ENCODE results near the gene APRT. TPM values are rescaled to one million over a fixed set of nuclear protein-coding genes. Genes with fewer than 3 reads are reported as not detected.
A peak's percentile ranks its signal among the peaks of the same experiment; 100 is the strongest.

Gene APRT
- total RNA-seq, 8 experiments from 2014 or later = 30.2 to 241 (median 65.9) TPM

DNA sequence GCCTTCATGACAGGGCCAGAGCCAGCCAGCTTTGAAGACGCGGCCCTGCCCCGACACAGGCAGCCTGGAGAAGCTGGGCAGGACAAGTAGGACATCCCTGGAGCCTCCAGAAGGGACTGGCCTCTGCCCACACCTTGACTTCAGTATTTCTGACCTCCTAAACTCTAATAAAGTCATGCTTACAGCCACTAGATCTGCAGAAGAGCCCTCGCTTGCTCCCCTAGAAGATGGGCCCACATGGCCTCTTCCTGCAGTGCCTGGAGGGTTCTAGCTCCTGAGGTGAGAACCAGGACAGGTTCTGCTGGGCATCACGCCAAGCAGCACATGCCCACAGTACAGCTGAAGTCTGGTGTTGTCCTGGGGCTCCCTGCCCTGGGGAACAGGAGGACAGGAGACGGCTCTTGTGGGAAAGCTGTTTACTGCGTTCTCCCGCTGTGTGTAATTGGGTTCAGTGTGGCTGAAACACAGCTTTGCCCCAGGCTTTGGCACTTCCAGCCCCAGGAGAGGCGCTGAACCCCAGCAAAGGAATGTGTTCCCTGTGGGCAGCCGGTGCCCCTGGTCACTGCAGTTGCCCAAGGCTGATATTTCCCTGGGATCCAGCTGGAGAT, 2.6 kb downstream of the APRT start:
- 60 to 100% (median 93%) methylated on average over 1 to 6 of the region's 10 CpGs; no CpG with 5 or more reads in 4 of the 10 experiments for WGBS, 10 experiments
- no peak for ATAC-seq (replicated peaks in 6 of 8)
- H3K4me1 ChIP-seq (replicated peaks in 1 of 2) = peaks cover 15 to 33% of the 10 kb centered on the region in 2 donors
- in situ Hi-C loops (cut with MboI; ENCODE audit: low pct_unique_long_range_greater_than_20kb in 2 of 9, low sequenced_read_pairs in 9 of 9, unreplicated experiment in 9 of 9) = loop anchor here in 1 of 9 experiments (25.0 kb wide), 1 partner anchor 353 kb away; the partner anchor contains the start of gene CDH15
- no peak overlapping the region for H3K27ac ChIP-seq
- no peak overlapping the region for H3K4me3 ChIP-seq

DNA sequence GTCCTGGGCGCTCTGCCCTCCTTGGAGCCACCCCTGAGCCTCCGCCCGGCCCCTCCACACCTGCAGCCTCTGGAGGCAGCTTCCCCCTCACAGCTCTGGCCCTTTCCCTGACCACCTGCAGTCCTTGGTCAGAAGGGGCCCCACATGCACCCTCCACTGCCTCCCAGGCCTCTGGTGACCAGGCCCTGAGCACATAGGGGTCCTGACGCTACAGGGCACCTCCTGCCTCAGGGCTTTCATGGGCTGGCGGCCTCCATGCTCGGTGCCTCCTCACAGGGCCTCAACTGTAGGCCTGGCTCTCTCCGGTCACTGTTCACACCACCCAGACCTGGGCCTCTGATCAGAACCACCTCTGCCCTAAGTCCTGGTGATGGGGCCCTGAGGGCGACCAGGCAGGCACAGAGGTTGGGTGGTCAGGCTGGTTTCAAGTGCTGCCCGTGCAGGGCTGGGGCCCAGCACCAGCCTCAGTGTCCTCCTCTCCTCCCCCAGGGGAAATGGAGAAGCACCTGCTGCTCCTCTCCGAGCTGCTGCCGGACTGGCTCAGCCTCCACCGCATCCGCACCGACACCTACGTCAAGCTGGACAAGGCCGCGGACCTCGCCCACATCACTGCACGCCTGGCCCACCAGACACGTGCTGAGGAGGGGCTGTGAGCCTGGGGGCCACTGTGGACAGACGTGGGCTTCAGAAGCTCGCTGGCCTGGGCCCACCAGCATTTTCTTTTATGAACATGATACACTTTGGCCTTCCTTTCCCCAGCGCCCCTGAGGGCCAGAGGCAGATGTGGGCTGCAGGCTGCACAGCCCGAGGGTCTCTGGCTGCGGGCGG, 3.9 kb downstream of the APRT start:
- peaks cover 15 to 24% of the 10 kb centered on the region in 2 donors for H3K4me1 ChIP-seq (replicated peaks in 1 of 2)
- 100% methylated on average over 1 to 4 of the region's 26 CpGs; no CpG with 5 or more reads in 6 of the 10 experiments for WGBS, 10 experiments
- no peak overlapping the region for H3K4me3 ChIP-seq
- in situ Hi-C loops (cut with MboI; ENCODE audit: low pct_unique_long_range_greater_than_20kb in 2 of 9, low sequenced_read_pairs in 9 of 9, unreplicated experiment in 9 of 9) = loop anchor here in 1 of 9 experiments (25.0 kb wide), 1 partner anchor 354 kb away; the partner anchor contains the start of gene CDH15
- no peak overlapping the region for H3K27ac ChIP-seq
- ATAC-seq (replicated peaks in 6 of 8) = no peak

DNA sequence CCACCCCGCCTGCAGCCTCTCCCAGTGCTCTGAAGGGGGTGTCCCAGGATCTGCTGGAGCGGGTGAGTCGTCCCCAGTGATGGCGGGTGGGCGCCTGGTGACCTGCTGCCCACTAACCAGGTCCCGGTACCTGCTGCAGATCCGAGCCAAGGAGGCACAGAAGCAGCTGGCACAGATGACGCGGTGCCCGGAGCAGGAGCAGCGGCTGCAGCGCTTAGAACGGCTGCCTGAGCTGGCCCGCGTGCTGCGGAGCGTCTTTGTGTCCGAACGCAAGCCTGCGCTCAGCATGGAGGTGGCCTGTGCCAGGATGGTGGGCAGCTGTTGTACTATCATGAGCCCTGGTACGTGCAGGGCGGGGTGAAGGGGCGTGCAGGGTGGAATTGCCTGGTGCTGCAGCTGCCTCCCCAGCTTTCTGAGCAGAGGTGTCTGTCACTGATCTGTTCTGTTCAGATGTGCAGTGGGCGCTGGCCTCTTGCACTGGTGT, 4.5 kb downstream of the APRT start:
- in situ Hi-C loops (cut with MboI; ENCODE audit: low pct_unique_long_range_greater_than_20kb in 2 of 9, low sequenced_read_pairs in 9 of 9, unreplicated experiment in 9 of 9) = loop anchor here in 1 of 9 experiments (25.0 kb wide), 1 partner anchor 355 kb away; the partner anchor contains the start of gene CDH15
- Histone ChIP-seq H3K4me3 (no peak overlapping the region), H3K4me1 (replicated peaks in 1 of 2) (peaks cover 15 to 28% of the 10 kb centered on the region in 2 donors), H3K27ac (no peak overlapping the region)
- WGBS, 10 experiments = 90 to 98% (median 92%) methylated on average over 2 to 13 of the region's 24 CpGs; no CpG with 5 or more reads in 7 of the 10 experiments
- ATAC-seq (replicated peaks in 6 of 8) = no peak

DNA sequence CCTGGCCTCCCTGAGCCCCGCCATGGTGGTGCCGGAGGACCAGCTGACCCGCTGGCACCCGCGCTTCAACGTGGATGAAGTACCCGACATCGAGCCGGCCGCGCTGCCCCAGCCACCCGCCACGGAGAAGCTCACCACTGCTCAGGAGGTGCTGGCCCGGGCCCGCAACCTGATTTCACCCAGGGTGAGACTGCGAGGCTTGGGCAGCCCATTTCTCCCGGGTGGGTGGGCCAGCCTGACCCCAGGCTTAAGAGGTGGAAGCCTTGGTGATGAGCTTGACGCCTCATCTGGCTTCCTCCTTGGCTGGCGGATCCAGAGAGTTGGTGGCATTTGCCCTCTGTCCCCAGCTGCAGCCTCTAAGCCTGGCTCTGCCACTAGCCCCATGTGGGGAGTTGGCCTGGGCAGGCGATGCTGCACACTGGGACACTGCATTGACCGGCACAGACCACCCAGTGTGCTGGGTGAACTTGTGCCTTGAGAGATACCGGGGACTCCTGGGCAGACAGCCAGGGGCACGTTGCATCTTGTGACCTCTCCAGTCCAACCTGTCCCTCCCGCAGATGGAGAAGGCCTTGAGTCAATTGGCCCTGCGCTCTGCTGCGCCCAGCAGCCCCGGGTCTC, 5.1 kb downstream of the APRT start:
- Histone ChIP-seq H3K27ac (no peak overlapping the region), H3K4me3 (no peak overlapping the region), H3K4me1 (replicated peaks in 1 of 2) (peaks cover 15 to 28% of the 10 kb centered on the region in 2 donors)
- ATAC-seq (replicated peaks in 6 of 8) = no peak
- in situ Hi-C loops (cut with MboI; ENCODE audit: low pct_unique_long_range_greater_than_20kb in 2 of 9, low sequenced_read_pairs in 9 of 9, unreplicated experiment in 9 of 9) = loop anchor here in 1 of 9 experiments (25.0 kb wide), 1 partner anchor 356 kb away; the partner anchor contains the start of gene CDH15
- 60 to 89% methylated on average over 1 to 3 of the region's 27 CpGs; no CpG with 5 or more reads in 8 of the 10 experiments for WGBS, 10 experiments

DNA sequence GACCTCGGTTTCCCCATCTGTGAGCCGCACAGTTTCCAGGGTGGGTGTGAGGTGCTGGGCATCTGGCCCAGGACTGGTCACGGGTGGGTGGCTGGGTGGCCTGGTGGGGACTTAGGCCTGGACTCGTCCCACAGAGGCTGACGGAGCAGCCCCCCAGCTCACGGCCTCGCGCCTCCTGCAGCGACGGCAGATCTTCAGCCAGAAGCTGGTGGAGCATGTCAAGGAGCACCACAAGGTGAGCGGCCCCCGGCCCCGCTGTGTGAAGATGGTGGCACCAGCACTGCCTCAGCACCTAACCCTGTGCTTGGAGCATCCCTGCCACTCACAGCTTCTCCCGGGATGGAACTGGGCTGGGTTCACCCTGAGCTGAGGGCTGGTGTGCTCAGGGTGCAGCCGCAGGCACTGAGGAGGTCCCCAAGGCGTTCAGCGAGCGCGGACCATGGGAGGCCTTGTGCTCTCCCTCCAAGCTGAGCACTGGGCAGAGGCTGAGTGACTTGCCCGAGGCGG, 5.8 kb downstream of the APRT start:
- peaks cover 15 to 28% of the 10 kb centered on the region in 2 donors for H3K4me1 ChIP-seq (replicated peaks in 1 of 2)
- no peak for ATAC-seq (replicated peaks in 6 of 8)
- in situ Hi-C loops (cut with MboI; ENCODE audit: low pct_unique_long_range_greater_than_20kb in 2 of 9, low sequenced_read_pairs in 9 of 9, unreplicated experiment in 9 of 9) = loop anchor here in 1 of 9 experiments (25.0 kb wide), 1 partner anchor 356 kb away; the partner anchor contains the start of gene CDH15
- H3K4me3 ChIP-seq = no peak overlapping the region
- no peak overlapping the region for H3K27ac ChIP-seq
- WGBS, 10 experiments = no CpG with 5 or more reads among the region's 21 CpGs

DNA sequence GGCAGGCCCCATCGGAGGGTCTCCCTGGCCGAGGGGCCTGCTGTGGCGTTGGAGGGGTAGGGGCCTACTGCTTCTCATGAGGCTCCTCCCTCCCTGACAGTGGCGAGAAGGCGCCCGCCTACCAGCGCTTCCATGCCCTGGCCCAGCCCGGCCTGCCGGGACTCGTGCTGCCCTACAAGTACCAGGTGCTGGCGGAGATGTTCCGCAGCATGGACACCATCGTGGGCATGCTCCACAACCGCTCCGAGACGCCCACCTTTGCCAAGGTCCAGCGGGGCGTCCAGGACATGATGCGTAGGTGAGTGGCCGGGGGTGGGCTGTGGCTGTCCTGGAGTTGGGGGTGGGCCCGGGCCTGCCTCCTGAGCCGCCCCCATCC, 6.4 kb downstream of the APRT start:
- in situ Hi-C loops (cut with MboI; ENCODE audit: low pct_unique_long_range_greater_than_20kb in 2 of 9, low sequenced_read_pairs in 9 of 9, unreplicated experiment in 9 of 9) = loop anchor here in 1 of 9 experiments (25.0 kb wide), 1 partner anchor 357 kb away; the partner anchor contains the start of gene CDH15
- no peak for ATAC-seq (replicated peaks in 6 of 8)
- H3K4me1 ChIP-seq (replicated peaks in 1 of 2) = peaks cover 9 to 22% of the 10 kb centered on the region in 2 donors
- H3K27ac ChIP-seq = no peak overlapping the region
- 95% methylated on average over 4 of the region's 22 CpGs; no CpG with 5 or more reads in 9 of the 10 experiments for WGBS, 10 experiments
- H3K4me3 ChIP-seq = peak overlapping the region in 4 of 5 donors; percentile 61 to 84 (median 61)

DNA sequence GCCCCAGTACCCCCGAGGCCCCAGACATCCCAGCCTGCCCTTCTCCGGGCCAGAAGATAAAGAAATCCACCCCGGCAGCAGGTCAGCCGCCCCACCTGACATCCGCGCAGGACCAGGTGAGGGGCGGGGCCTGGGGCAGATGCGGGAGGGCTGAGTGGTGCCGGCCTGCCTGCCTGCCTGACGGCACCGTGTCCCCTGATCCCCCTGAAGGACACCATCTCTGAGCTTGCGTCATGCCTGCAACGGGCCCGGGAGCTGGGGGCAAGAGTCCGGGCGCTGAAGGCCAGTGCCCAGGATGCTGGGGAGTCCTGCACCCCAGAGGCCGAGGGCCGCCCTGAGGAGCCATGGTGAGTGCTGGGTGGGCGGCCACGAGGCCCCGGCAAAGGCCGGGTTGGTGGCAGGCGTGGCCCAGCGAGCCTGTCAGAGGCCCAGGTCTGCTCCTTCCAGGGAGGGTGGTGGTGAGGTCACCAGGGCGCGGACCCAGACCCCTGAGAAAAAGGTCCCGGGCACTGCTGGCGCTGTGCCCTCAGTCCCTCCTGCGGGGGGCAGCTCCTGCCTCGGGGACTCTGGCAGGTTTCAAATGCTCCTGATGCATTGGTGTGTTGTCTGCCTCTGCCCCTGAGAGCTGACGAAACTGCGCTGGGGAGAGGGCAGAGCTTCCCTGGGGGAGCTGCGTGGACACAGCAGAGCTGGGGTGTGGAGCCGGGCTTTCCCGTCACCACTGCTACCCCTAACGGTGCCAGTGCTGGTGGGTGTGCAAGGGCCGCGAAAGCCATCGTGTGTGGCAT, 7.0 kb downstream of the APRT start:
- ATAC-seq (replicated peaks in 6 of 8) = peak in 6 of 8 experiments; percentile 13 to 71 (median 66)

DNA sequence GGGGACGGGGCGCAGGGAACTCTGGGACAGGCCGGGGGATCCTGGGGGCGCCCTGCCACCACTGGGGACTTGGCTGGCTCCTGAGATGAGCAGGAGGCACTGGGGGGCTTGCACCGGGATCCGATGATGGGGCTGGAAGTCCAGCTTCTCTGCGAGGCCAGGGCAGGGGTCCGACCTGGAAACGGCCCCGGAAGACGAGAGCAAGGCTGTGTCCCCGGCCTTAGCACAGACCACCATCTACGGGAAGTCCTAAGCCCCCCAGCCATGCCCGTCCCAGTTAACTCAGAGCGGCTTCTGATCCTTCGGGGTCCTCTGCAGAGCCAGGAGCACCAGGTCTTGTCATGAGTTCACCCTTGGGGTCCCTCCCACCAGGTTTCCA, 7.6 kb downstream of the APRT start:
- 8% methylated on average over 5 of the region's 16 CpGs; no CpG with 5 or more reads in 9 of the 10 experiments for WGBS, 10 experiments
- Histone ChIP-seq H3K4me1 (replicated peaks in 1 of 2) (peaks cover 6 to 20% of the 10 kb centered on the region in 2 donors), H3K4me3 (peak overlapping the region; percentile 50 to 84 (median 61)), H3K27ac (peak overlapping the region in 1 of 2 donors; percentile 12)
- in situ Hi-C loops (cut with MboI; ENCODE audit: low pct_unique_long_range_greater_than_20kb in 2 of 9, low sequenced_read_pairs in 9 of 9, unreplicated experiment in 9 of 9) = loop anchor here in 1 of 9 experiments (25.0 kb wide), 1 partner anchor 358 kb away; the partner anchor contains the start of gene CDH15
- ATAC-seq (replicated peaks in 6 of 8) = peak in 5 of 8 experiments; percentile 3 to 14 (median 12)

More for the DNA sequence above, 7.0 kb downstream of the APRT start:
- Histone ChIP-seq H3K27ac (peak overlapping the region in 1 of 2 donors; percentile 12), H3K4me1 (replicated peaks in 1 of 2) (peaks cover 6 to 20% of the 10 kb centered on the region in 2 donors), H3K4me3 (peak overlapping the region; percentile 50 to 84 (median 61))
- in situ Hi-C loops (cut with MboI; ENCODE audit: low pct_unique_long_range_greater_than_20kb in 2 of 9, low sequenced_read_pairs in 9 of 9, unreplicated experiment in 9 of 9) = loop anchor here in 1 of 9 experiments (25.0 kb wide), 1 partner anchor 358 kb away; the partner anchor contains the start of gene CDH15
- 0 to 87% (median 0%) methylated on average over 1 to 3 of the region's 39 CpGs; no CpG with 5 or more reads in 6 of the 10 experiments for WGBS, 10 experiments

DNA sequence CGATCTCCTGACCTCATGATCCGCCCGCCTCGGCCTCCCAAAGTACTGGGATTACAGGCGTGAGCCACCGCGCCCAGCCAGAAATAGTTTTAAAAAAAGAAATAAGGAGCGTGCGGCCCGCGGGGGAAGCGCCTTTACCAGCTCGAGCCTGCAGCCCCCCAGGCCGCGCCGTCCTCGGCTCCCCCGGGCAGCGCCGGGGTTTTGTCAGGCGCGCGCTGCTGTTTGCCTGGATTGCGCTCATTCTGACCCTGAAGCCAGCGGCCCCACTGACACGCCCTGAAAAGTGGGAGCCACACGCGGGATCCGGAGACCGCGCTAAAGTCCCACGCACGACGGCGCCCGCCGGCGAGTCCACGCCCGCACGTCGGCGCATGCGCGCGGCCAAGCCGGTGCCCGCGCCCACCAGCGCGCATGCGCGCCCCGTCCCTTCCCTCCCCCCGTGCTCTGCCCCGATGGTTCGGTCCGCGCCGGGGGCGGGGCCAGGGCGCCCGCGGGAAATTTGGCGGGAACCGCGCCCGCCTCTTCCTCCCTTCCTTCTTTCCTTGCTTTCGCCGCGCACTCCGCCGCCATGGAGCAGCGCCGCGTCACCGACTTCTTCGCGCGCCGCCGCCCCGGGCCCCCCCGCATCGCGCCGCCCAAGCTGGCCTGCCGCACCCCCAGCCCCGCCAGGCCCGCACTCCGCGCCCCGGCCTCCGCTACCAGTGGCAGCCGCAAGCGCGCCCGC, 8.3 kb downstream of the APRT start, which contains the start of gene CDT1:
Gene CDT1, plus strand, starts transcription at position 526 of the 724 bp plus-strand sequence. Its CDS starts 43 bp downstream, at position 569.
- H3K4me1 ChIP-seq (replicated peaks in 1 of 2) = peaks cover 6 to 20% of the 10 kb centered on the region in 2 donors
- H3K27ac ChIP-seq = peak within 1 kb of the TSS; percentile 30 to 56
- peak; percentile 26 to 60 (median 52) for ATAC-seq (replicated peaks in 6 of 8)
- WGBS, 10 experiments = 0% methylated on average over 2 to 7 of the region's 98 CpGs; no CpG with 5 or more reads in 8 of the 10 experiments
- in situ Hi-C loops (cut with MboI; ENCODE audit: low pct_unique_long_range_greater_than_20kb in 2 of 9, low sequenced_read_pairs in 9 of 9, unreplicated experiment in 9 of 9) = loop anchor here in 1 of 9 experiments (25.0 kb wide), 1 partner anchor 359 kb away; the partner anchor contains the start of gene CDH15
- H3K4me3 ChIP-seq = peak within 1 kb of the TSS; percentile 50 to 84 (median 61)

DNA sequence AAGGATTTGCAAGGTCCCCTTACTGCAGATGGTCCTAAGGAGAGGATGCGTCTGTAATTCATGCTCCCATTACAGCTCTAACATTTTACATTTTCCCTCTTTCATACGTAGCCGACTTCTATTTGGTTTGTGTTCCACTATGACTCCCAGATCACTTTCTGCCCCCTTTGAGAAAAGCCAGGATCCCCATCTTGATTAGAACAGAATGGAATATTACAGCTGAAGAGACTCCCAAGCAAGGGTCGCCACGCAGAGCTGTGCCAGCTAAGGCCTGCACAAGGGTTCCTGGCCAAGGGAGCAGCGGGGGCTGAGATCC, 11.5 kb downstream of the APRT start:
- in situ Hi-C loops (cut with MboI; ENCODE audit: low pct_unique_long_range_greater_than_20kb in 2 of 9, low sequenced_read_pairs in 9 of 9, unreplicated experiment in 9 of 9) = loop anchor here in 1 of 9 experiments (25.0 kb wide), 1 partner anchor 362 kb away; the partner anchor contains the start of gene CDH15
- Histone ChIP-seq H3K4me1 (replicated peaks in 1 of 2) (peaks cover 5 to 19% of the 10 kb centered on the region in 2 donors), H3K27ac (no peak overlapping the region), H3K4me3 (no peak overlapping the region)
- ATAC-seq (replicated peaks in 6 of 8) = no peak
- WGBS, 10 experiments = 67 to 100% (median 85%) methylated on average over 1 to 5 of the region's 6 CpGs; no CpG with 5 or more reads in 1 of the 10 experiments
